Endothelial cell of hepatic sinusoid (primary cell): Measurements from ENCODE around the gene EDA2R.

Experiments used
- in situ Hi-C: cut with HindIII; loops from 2 replicates; pipeline ENCODE4 v1.10.0; 2017; ENCODE audit warnings: low sequenced_read_pairs

EDA2R gene

DNA sequence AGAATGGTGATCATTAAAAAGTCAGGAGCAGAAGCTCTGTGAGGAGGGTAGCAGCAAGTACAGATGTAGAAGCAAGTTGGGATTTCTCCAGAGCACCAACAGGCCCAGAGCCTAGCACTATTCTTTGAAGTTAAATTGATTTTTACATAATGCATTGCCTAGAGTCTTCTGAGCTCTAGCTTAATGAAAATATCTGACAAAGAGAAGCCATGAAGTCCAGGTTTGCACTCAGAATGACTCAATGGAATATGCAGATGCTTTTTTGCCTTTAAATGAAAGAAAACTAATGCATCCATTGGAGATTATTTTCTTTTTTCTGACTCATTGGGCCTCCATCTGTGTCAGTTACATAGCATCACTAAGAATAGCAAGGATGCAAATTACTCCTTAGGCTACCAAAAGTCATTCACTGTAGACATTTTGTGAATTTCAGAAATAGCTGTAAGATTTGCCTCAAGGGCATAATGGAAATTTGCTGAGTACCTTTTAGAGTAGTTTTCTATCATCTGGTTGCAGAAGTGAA lies 91.0 kb downstream of the EDA2R start:
- in situ Hi-C loops = no loop called here
